Adipocyte (in vitro differentiated cells): Measurements from ENCODE around the gene DAPK1.

ENCODE experiments used
- DNase-seq: peaks from one replicate; pipeline ENCODE4 v3.0.0-alpha.2; 2015; ENCODE audit warnings: low read depth
- H3K27me3 ChIP-seq: replicated peaks from 2 replicates; pipeline ENCODE4 v1.7.0; 2013; ENCODE audit warnings: mild to moderate bottlenecking, low read length, moderate library complexity; ENCODE audit not compliant: control insufficient read depth, insufficient read depth
- H3K36me3 ChIP-seq: 2 replicates; pipeline ENCODE4 v1.7.0; 2013; ENCODE audit warnings: low read length, mild to moderate bottlenecking, moderate library complexity; ENCODE audit not compliant: control insufficient read depth, insufficient read depth, severe bottlenecking
- H3K4me1 ChIP-seq: 2 replicates; pipeline ENCODE4 v1.7.0; 2013; ENCODE audit warnings: mild to moderate bottlenecking, low read length, moderate library complexity; ENCODE audit not compliant: control insufficient read depth, insufficient read depth
- H3K4me3 ChIP-seq: 2 replicates; pipeline ENCODE4 v1.7.0; 2013; ENCODE audit warnings: mild to moderate bottlenecking, low read length, moderate library complexity
- H3K9ac ChIP-seq: 2 replicates; pipeline ENCODE4 v1.7.0; 2013; ENCODE audit warnings: mild to moderate bottlenecking, low read length, moderate library complexity
- H3K9me3 ChIP-seq: 2 replicates; pipeline ENCODE4 v1.7.0; 2013; ENCODE audit warnings: mild to moderate bottlenecking, low read length, moderate library complexity; ENCODE audit not compliant: control insufficient read depth

DAPK1 gene

DNA sequence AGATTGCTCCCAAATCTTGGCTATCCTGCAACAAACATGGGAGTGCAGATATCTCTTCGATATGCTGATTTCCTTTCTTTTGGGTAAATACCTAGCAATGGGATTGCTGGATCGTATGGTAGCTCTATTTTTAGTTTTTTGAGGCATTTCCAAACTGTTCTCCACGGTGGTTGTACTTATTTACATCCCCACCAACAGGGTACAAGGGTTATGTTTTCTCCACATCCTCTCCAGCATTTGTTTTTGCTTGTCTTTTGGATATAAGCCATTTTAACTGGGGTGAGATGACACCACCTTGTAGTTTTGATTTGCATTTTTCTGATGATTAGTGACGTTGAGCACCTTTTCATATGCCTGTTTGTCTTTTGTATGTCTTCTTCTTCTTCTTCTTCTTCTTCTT, 248.5 kb downstream of the DAPK1 start:
- Histone ChIP-seq H3K36me3 (no peaks in the 10 kb centered on the region), H3K9me3 (peaks cover 9% of the 10 kb centered on the region), H3K27me3 (no peaks in the 10 kb centered on the region), H3K4me3 (no peak overlapping the region), H3K4me1 (no peaks in the 10 kb centered on the region), H3K9ac (no peak overlapping the region)
- DNase-seq = no peak

DNA sequence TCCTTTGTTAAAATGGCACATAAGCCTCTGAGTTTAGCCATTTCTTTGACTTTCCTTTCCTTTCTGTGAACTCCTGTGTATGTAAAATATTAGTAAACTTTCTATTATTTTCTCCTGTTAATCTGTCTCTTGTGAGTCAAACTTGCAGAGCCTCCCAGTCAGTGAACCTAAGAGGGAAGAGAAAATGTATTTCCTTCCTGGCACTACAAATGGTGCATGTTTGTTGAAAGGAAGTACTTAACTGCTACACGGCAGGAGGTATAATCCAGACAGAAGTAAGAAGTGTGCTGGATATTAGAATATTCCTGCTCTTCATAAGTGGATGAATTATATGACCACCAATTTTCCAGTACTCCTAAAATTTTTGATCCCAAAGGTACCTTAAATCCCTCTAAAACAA, 251.2 kb downstream of the DAPK1 start:
- no peak for DNase-seq
- Histone ChIP-seq H3K9me3 (peaks cover 10% of the 10 kb centered on the region), H3K4me1 (no peaks in the 10 kb centered on the region), H3K4me3 (no peak overlapping the region), H3K36me3 (no peaks in the 10 kb centered on the region), H3K27me3 (no peaks in the 10 kb centered on the region), H3K9ac (no peak overlapping the region)

DNA sequence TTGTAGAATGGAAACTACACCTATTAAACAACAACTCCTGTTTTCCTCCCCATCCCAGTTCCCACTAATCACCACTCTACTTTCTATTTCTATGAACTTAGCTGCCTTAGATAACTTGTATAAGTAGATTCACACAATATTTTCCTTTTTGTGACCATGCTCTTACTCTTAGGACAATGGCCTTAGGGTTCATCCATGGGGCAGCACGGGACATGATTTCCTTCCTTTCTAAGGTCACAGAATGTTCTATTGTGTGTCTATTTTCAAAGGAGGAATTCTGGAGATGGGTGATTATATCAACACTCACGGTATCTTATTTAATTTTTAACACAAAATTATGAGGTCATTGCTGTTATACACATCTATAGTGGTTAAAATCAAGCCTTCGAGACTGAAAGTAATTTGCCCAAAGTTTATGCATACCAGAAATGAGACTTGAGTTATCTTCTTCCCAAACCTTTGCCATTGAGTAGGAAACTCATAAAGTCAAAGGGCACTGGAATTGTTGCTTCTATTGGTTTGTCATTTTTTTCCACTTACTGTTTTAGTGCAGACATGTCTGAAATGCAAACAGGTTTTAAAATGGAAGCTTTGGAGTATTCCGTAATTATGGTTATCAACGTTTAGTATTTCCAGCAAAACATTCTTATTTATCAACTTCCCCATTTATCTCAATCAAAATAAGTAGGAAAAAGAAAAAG, 251.8 kb downstream of the DAPK1 start:
- H3K4me3 ChIP-seq = no peak overlapping the region
- peaks cover 10% of the 10 kb centered on the region for H3K9me3 ChIP-seq
- H3K9ac ChIP-seq = no peak overlapping the region
- H3K27me3 ChIP-seq = no peaks in the 10 kb centered on the region
- H3K4me1 ChIP-seq = no peaks in the 10 kb centered on the region
- no peak for DNase-seq
- H3K36me3 ChIP-seq = no peaks in the 10 kb centered on the region

DNA sequence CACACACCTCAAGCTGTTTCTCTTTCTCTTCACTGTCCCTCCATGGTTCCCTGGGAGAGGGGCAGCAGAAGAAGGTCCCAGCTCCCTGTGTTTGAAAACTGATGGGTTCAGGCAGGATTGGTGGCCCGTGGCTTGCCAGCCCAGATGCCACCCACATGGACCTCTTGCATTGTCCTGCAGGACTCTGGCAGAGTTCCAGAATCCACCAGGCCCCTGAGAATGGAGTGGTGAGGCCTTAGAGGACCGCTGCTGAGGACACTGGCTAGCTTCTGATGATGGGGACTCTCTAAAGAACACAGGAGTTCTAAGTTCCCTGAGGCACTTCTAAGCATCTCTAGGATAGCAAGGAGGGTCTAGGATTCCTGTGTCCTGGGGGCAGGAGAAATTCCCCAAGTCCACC, 253.1 kb downstream of the DAPK1 start:
- Histone ChIP-seq H3K4me3 (no peak overlapping the region), H3K27me3 (no peaks in the 10 kb centered on the region), H3K9ac (no peak overlapping the region), H3K9me3 (peaks cover 10% of the 10 kb centered on the region), H3K4me1 (no peaks in the 10 kb centered on the region), H3K36me3 (no peaks in the 10 kb centered on the region)
- DNase-seq = no peak

DNA sequence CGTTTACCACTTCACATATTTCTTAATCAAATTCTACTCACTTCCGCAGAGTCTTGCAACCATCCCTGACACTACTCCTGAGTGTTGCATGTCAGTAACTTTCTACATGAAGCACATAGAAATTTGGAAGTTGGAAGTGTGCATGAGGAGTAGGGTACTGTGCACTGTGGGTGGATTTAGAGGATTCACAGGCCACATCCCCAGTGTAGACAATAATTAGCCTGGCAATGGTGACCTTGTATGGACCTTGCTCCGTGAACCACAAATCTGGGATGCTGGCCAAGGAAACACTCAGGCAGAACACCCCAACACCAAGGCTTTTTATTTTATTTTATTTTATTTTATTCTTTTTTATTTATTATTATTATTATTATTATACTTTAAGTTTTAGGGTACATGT, 253.8 kb downstream of the DAPK1 start:
- DNase-seq = no peak
- H3K9me3 ChIP-seq = peaks cover 10% of the 10 kb centered on the region
- no peak overlapping the region for H3K9ac ChIP-seq
- H3K4me3 ChIP-seq = no peak overlapping the region
- no peaks in the 10 kb centered on the region for H3K4me1 ChIP-seq
- H3K27me3 ChIP-seq = no peaks in the 10 kb centered on the region
- no peaks in the 10 kb centered on the region for H3K36me3 ChIP-seq

DNA sequence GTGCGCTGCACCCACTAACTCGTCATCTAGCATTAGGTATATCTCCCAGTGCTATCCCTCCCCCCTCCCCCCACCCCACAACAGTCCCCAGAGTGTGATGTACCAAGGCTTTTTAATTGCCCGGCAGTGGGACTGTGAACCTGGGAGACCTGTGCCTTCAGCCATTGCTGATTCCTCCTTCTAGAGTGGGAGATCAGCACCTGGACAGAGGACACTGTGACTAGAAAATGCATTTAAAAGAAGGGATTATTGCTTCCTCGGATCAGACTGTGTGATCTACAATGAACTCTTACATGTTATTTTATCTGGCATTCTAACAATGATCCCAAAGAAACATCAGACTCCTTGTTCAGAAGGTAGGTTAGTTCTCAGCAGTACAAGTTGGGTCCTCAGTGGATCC, 254.2 kb downstream of the DAPK1 start:
- no peaks in the 10 kb centered on the region for H3K36me3 ChIP-seq
- no peaks in the 10 kb centered on the region for H3K4me1 ChIP-seq
- DNase-seq = no peak
- peaks cover 10% of the 10 kb centered on the region for H3K9me3 ChIP-seq
- H3K4me3 ChIP-seq = no peak overlapping the region
- H3K9ac ChIP-seq = no peak overlapping the region
- no peaks in the 10 kb centered on the region for H3K27me3 ChIP-seq

DNA sequence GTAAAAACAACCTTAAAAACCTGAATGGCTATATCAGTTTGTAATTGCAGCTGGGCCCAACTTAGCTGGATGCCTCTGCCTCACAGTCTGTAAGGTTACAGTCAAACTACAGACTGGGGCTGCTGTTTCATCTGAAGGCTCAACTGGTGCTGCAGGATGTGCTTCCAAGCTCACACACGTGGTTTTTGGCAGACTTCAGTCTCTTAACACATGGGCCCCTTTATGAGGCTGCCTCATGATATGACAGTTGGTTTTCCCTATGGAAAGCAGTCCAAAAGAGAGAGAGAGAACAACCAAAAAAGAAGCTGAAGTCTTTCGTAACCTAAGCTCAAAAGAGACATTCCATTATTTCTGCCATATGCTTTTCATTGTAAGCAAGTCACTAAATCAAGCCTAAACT, 255.6 kb downstream of the DAPK1 start:
- DNase-seq = no peak
- Histone ChIP-seq H3K27me3 (no peaks in the 10 kb centered on the region), H3K4me3 (no peak overlapping the region), H3K9me3 (peaks cover 10% of the 10 kb centered on the region), H3K9ac (no peak overlapping the region), H3K4me1 (no peaks in the 10 kb centered on the region), H3K36me3 (no peaks in the 10 kb centered on the region)
